Body of pancreas (tissue), 4 donors: Measurements from ENCODE around the gene TADA2A.

ENCODE experiments used
- POLR2A ChIP-seq, 3 donors: fragments of 450-650 bp; IDR thresholded peaks; one replicate each; pipeline ENCODE4 v1.6.1; 2016; ENCODE audit warnings: antibody characterized with exemption in 3 of 3, mild to moderate bottlenecking in 2 of 3
- TF ChIP-seq, protein P1 (sequence below), 7 experiments: fragments of 450-650 bp in 4 of 7; fragments of 200-600 bp in 3 of 7; sonication (generic) in 3 of 7; IDR thresholded peaks; one replicate each; pipeline ENCODE4 v1.5.1; 2016 to 2019; ENCODE audit warnings: antibody characterized with exemption in 7 of 7

DNA sequence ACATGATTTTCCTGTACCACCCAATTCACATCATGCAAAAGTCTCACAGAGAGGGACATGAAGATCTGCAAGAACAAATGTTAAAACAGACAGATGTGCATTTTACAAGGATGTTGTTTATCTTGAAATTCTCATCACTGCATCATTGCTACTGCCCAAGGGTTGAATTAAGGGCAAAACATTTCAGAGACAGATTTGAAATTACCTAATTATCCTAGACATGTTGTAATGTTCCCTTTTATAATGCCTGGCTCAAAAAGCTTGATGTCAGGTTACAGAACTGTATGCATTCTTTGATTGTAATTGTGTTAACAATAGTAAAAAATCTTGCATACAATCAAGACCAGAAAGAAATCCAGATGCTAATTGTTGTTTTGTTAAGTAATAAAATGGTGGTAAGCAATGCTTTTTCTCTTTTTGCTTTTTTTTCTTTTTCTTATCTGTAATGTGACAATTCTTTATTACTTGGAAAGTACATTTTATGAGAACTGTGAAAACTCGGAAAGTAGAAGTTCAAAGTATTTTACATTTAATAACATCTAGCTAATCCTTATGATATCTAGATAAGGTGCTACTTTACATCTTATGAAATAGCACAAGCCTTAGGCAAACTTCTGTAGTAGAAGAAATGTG lies 79.4 kb downstream of the TADA2A start:
- TF ChIP-seq POLR2A (IDR thresholded peaks at IDR 0.05) = no peak
- TF ChIP-seq, protein P1, sequence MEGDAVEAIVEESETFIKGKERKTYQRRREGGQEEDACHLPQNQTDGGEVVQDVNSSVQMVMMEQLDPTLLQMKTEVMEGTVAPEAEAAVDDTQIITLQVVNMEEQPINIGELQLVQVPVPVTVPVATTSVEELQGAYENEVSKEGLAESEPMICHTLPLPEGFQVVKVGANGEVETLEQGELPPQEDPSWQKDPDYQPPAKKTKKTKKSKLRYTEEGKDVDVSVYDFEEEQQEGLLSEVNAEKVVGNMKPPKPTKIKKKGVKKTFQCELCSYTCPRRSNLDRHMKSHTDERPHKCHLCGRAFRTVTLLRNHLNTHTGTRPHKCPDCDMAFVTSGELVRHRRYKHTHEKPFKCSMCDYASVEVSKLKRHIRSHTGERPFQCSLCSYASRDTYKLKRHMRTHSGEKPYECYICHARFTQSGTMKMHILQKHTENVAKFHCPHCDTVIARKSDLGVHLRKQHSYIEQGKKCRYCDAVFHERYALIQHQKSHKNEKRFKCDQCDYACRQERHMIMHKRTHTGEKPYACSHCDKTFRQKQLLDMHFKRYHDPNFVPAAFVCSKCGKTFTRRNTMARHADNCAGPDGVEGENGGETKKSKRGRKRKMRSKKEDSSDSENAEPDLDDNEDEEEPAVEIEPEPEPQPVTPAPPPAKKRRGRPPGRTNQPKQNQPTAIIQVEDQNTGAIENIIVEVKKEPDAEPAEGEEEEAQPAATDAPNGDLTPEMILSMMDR (IDR thresholded peaks at IDR 0.05) = no peak
